H9 (cell line): ENCODE data around the gene MBOAT2. TPM values are rescaled to one million over a fixed set of nuclear protein-coding genes. Genes with fewer than 3 reads are reported as not detected.

Experiments used
- DNase-seq: peaks from one replicate; pipeline ENCODE4 v3.0.0-alpha.2; 2017
- H2AFZ ChIP-seq: one replicate; pipeline ENCODE4 v1.6.1; 2013; ENCODE audit warnings: mild to moderate bottlenecking, low read length, control low read depth, moderate library complexity
- H2AK5ac ChIP-seq: 2 replicates; pipeline ENCODE4 v1.6.1; 2013; ENCODE audit warnings: low read length, control low read depth, mixed read lengths; ENCODE audit not compliant: insufficient read length
- H2BK120ac ChIP-seq: one replicate; pipeline ENCODE4 v1.6.1; 2013; ENCODE audit warnings: low read depth, mild to moderate bottlenecking, low read length, control low read depth, inconsistent platforms; ENCODE audit not compliant: poor library complexity, severe bottlenecking
- H2BK12ac ChIP-seq: 2 replicates; pipeline ENCODE4 v1.6.1; 2013; ENCODE audit warnings: low read length, control low read depth, mixed read lengths, low read depth; ENCODE audit not compliant: insufficient read length
- H2BK15ac ChIP-seq: 2 replicates; pipeline ENCODE4 v1.6.1; 2013; ENCODE audit warnings: low read depth, low read length, control low read depth
- H2BK20ac ChIP-seq: one replicate; pipeline ENCODE4 v1.6.1; 2013; ENCODE audit warnings: low read depth, mild to moderate bottlenecking, low read length, control low read depth, inconsistent platforms; ENCODE audit not compliant: poor library complexity, severe bottlenecking
- H2BK5ac ChIP-seq: 2 replicates; pipeline ENCODE4 v1.6.1; 2013; ENCODE audit warnings: low read length, control low read depth, mixed read lengths; ENCODE audit not compliant: insufficient read length
- H3K14ac ChIP-seq: 2 replicates; pipeline ENCODE4 v1.6.1; 2013; ENCODE audit warnings: low read length, control low read depth; ENCODE audit not compliant: insufficient read depth
- H3K18ac ChIP-seq: 2 replicates; pipeline ENCODE4 v1.6.1; 2013; ENCODE audit warnings: low read depth, mild to moderate bottlenecking, mixed read lengths, low read length, control low read depth; ENCODE audit not compliant: insufficient read length
- H3K23ac ChIP-seq: 2 replicates; pipeline ENCODE4 v1.6.1; 2013; ENCODE audit warnings: low read length, control low read depth, mixed read lengths, low read depth; ENCODE audit not compliant: insufficient read length
- H3K23me2 ChIP-seq: 2 replicates; pipeline ENCODE4 v1.6.1; 2013; ENCODE audit warnings: low read depth, mild to moderate bottlenecking, mixed read lengths, low read length, control low read depth; ENCODE audit not compliant: insufficient read length, poor library complexity, severe bottlenecking
- H3K27ac ChIP-seq: 2 replicates; pipeline ENCODE4 v1.5.1; 2013; ENCODE audit warnings: low read length, control low read depth, mixed read lengths, low read depth; ENCODE audit not compliant: insufficient read length
- H3K27me3 ChIP-seq: 2 replicates; pipeline ENCODE4 v1.6.1; 2013; ENCODE audit warnings: low read length, control low read depth, inconsistent platforms; ENCODE audit not compliant: insufficient read depth
- H3K4ac ChIP-seq: 2 replicates; pipeline ENCODE4 v1.6.1; 2013; ENCODE audit warnings: low read depth, mild to moderate bottlenecking, control low read depth, inconsistent platforms, low read length, moderate library complexity
- H3K4me1 ChIP-seq: 2 replicates; pipeline ENCODE4 v1.6.1; 2013; ENCODE audit warnings: low read length, control low read depth, inconsistent platforms; ENCODE audit not compliant: insufficient read depth
- H3K4me2 ChIP-seq: 2 replicates; pipeline ENCODE4 v1.6.1; 2013; ENCODE audit warnings: low read length, control low read depth, mixed read lengths; ENCODE audit not compliant: insufficient read length, insufficient read depth
- H3K56ac ChIP-seq: 2 replicates; pipeline ENCODE4 v1.6.1; 2013; ENCODE audit warnings: low read depth, mild to moderate bottlenecking, mixed read lengths, low read length, control low read depth; ENCODE audit not compliant: insufficient read length
- H3K79me1 ChIP-seq: 2 replicates; pipeline ENCODE4 v1.6.1; 2013; ENCODE audit warnings: low read depth, mild to moderate bottlenecking, moderate library complexity, low read length, control low read depth, inconsistent platforms; ENCODE audit not compliant: insufficient read depth, poor library complexity, severe bottlenecking
- H3K79me2 ChIP-seq: 2 replicates; pipeline ENCODE4 v1.6.1; 2013; ENCODE audit warnings: low read length, control low read depth, inconsistent platforms; ENCODE audit not compliant: insufficient read depth
- H3K9ac ChIP-seq: 2 replicates; pipeline ENCODE4 v1.6.1; 2013; ENCODE audit warnings: low read length, control low read depth, mixed read lengths; ENCODE audit not compliant: insufficient read length; ENCODE audit errors: extremely low read depth
- H3K9me3 ChIP-seq: one replicate; pipeline ENCODE4 v1.6.1; 2013; ENCODE audit warnings: low read depth, low read length, inconsistent platforms; ENCODE audit not compliant: control insufficient read depth
- H3T11ph ChIP-seq: one replicate; pipeline ENCODE4 v1.6.1; 2013; ENCODE audit warnings: mild to moderate bottlenecking, low read length, control low read depth, inconsistent platforms
- H4K20me1 ChIP-seq: one replicate; pipeline ENCODE4 v1.6.1; 2013; ENCODE audit not compliant: control insufficient read depth, insufficient read length, insufficient read depth
- H4K5ac ChIP-seq: 2 replicates; pipeline ENCODE4 v1.6.1; 2013; ENCODE audit warnings: low read depth, mild to moderate bottlenecking, mixed read lengths, low read length, control low read depth; ENCODE audit not compliant: insufficient read length
- H4K8ac ChIP-seq: replicated peaks from 2 replicates; pipeline ENCODE4 v1.6.1; 2013; ENCODE audit warnings: low read length, control low read depth, mixed read lengths, low read depth; ENCODE audit not compliant: insufficient read length
- H4K91ac ChIP-seq: 2 replicates; pipeline ENCODE4 v1.6.1; 2013; ENCODE audit warnings: low read depth, mild to moderate bottlenecking, moderate library complexity, mixed read lengths, low read length, control low read depth; ENCODE audit not compliant: insufficient read length
- H3K27ac Mint-ChIP-seq, 3 experiments: 2 replicates in 2 of 3; 3 replicates in 1 of 3; pipeline ENCODE4 v1.8.0; 2020 to 2021; ENCODE audit warnings: mixed read lengths in 3 of 3, mild to moderate bottlenecking in 1 of 3, moderate library complexity in 1 of 3
- H3K27me3 Mint-ChIP-seq: 2 replicates; pipeline ENCODE4 v1.8.0; 2021; ENCODE audit warnings: low read depth, mild to moderate bottlenecking, moderate library complexity, mixed read lengths
- H3K36me3 Mint-ChIP-seq, 3 experiments: 2 replicates in 2 of 3; 3 replicates in 1 of 3; pipeline ENCODE4 v1.8.0; 2020 to 2021; ENCODE audit warnings: low read depth in 3 of 3, mixed read lengths in 3 of 3; ENCODE audit not compliant: insufficient read depth in 1 of 3
- H3K4me1 Mint-ChIP-seq, 2 experiments: 2 replicates each; pipeline ENCODE4 v1.8.0; 2020; ENCODE audit warnings: mixed read lengths in 2 of 2
- H3K4me3 Mint-ChIP-seq, 2 experiments: 2 replicates in 1 of 2; 3 replicates in 1 of 2; pipeline ENCODE4 v1.8.0; 2020 to 2021; ENCODE audit warnings: mild to moderate bottlenecking in 2 of 2, mixed read lengths in 2 of 2, moderate library complexity in 1 of 2
- H3K9me3 Mint-ChIP-seq, 2 experiments: 2 replicates in 1 of 2; 3 replicates in 1 of 2; pipeline ENCODE4 v1.8.0; 2020; ENCODE audit warnings: mild to moderate bottlenecking in 2 of 2, mixed read lengths in 2 of 2, moderate library complexity in 1 of 2
- WGBS: extraction: QIAGEN DNeasy Blood & Tissue Kit; methylation state at CpG from one replicate; pipeline ENCODE4 v1.1.7; 2013; ENCODE audit warnings: missing lambda C conversion rate, low lambda C conversion rate, mixed read lengths; ENCODE audit not compliant: insufficient read length; ENCODE audit errors: extremely low coverage; 5-methylcytosine and 5-hydroxymethylcytosine counted together
- total RNA-seq: library from RNA; stranded (reverse); gene quantifications from 2 replicates; pipeline ENCODE4 v1.2.1, GENCODE V29; 2021
- TF ChIP-seq, protein P1 (sequence below): fragments of 200-600 bp; sonication (generic); conservative IDR thresholded peaks from 3 replicates; pipeline ENCODE4 v1.8.0; 2021; ENCODE audit warnings: antibody characterized with exemption, mild to moderate bottlenecking

MBOAT2 gene
- total RNA-seq, 1 experiment from 2014 or later = 20.2 TPM

DNA sequence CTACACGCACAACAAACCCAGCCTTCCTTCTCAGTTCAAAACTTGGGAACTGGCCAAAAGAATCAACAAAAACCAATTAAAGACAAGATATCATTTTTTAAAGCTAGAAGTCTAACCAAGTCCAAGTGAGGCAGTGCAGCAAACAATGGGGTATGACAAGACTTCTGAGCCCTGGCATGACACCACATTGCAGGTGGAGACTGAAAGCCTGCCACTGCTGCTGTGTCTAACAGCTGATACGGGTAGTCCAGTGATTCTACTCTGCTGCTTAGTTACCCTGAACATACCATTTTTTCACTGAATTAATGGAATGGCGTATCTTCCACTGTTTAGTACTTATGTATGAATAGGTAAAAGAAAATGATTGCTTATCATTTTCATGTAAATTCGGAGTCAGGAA is 118.7 kb downstream of the MBOAT2 start:
- Mint-ChIP-seq H3K27ac (no peak overlapping the region), H3K9me3 (peaks cover 0 to 2% of the 10 kb centered on the region in 2 experiments; a peak in 2 of 5 replicates), H3K4me1 (peaks cover 21 to 22% of the 10 kb centered on the region in 2 experiments), H3K36me3 (peaks cover 0 to 17% (median 9%) of the 10 kb centered on the region in 3 experiments; a peak in 6 of 7 replicates), H3K27me3 (no peaks in the 10 kb centered on the region; the same call in 1 of the 2 replicates), H3K4me3 (no peak overlapping the region)
- TF ChIP-seq, protein P1, sequence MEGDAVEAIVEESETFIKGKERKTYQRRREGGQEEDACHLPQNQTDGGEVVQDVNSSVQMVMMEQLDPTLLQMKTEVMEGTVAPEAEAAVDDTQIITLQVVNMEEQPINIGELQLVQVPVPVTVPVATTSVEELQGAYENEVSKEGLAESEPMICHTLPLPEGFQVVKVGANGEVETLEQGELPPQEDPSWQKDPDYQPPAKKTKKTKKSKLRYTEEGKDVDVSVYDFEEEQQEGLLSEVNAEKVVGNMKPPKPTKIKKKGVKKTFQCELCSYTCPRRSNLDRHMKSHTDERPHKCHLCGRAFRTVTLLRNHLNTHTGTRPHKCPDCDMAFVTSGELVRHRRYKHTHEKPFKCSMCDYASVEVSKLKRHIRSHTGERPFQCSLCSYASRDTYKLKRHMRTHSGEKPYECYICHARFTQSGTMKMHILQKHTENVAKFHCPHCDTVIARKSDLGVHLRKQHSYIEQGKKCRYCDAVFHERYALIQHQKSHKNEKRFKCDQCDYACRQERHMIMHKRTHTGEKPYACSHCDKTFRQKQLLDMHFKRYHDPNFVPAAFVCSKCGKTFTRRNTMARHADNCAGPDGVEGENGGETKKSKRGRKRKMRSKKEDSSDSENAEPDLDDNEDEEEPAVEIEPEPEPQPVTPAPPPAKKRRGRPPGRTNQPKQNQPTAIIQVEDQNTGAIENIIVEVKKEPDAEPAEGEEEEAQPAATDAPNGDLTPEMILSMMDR = no peak
- Histone ChIP-seq H3K14ac (no peak overlapping the region), H3K23me2 (no peaks in the 10 kb centered on the region), H3K9me3 (no peaks in the 10 kb centered on the region), H3K27me3 (no peaks in the 10 kb centered on the region), H3K4ac (no peak overlapping the region), H3K23ac (no peak overlapping the region), H3K9ac (no peak overlapping the region), H3K4me2 (no peak overlapping the region), H2AK5ac (no peak overlapping the region), H4K91ac (no peak overlapping the region), H4K8ac (no peak overlapping the region), H2BK20ac (no peak overlapping the region), H2BK120ac (no peak overlapping the region), H2BK5ac (no peak overlapping the region), H3K79me2 (no peaks in the 10 kb centered on the region), H3K56ac (no peak overlapping the region), H3K79me1 (no peaks in the 10 kb centered on the region), H3K4me1 (no peaks in the 10 kb centered on the region), H2BK12ac (no peak overlapping the region), H4K5ac (no peak overlapping the region), H3K27ac (no peak overlapping the region), H3T11ph (no peak overlapping the region), H4K20me1 (no peaks in the 10 kb centered on the region), H2AFZ (no peak overlapping the region), H2BK15ac (no peak overlapping the region), H3K18ac (no peak overlapping the region)
- DNase-seq = no peak
- no CpG with 5 or more reads among the region's 4 CpGs for WGBS
